T-helper 9 cell (primary cell): ENCODE results near the gene BMP8B.

Experiments
- DNase-seq: peaks from one replicate; pipeline ENCODE4 v3.0.0-alpha.2; 2020

The BMP8B gene

DNA sequence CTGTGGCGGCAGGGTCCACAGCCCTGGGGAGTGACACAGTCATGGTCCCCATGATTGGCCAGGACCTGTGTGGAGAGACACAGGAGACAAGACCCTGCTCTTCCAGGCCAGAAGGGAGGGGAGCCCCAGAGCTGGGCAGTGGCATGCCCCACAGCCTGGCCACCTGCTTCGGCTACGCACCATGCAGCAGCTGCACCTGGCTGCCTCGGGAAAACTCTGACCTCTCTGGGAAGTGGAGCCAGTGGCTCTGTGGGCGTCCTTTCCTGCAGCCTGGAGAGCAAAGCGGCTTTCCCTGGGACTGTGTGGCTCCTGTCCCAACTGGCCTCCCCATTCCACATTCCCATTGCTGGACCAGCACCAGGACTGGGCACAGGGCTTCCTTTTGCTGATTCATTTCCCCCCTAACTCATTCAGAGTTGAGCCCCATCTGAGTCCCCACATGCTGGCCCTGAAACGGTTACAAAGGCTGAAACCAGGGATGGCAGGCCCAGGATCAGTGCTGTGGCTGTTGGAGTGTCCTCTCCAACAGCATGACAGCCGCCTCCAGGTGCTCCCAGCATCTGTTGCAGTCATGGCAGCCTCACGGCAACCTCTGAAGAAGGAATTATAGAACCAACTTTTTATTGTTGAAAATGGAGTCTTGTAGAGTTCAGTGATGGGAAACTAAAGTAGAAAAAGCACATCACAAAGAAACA, 32.6 kb downstream of the BMP8B start:
- no peak for DNase-seq

DNA sequence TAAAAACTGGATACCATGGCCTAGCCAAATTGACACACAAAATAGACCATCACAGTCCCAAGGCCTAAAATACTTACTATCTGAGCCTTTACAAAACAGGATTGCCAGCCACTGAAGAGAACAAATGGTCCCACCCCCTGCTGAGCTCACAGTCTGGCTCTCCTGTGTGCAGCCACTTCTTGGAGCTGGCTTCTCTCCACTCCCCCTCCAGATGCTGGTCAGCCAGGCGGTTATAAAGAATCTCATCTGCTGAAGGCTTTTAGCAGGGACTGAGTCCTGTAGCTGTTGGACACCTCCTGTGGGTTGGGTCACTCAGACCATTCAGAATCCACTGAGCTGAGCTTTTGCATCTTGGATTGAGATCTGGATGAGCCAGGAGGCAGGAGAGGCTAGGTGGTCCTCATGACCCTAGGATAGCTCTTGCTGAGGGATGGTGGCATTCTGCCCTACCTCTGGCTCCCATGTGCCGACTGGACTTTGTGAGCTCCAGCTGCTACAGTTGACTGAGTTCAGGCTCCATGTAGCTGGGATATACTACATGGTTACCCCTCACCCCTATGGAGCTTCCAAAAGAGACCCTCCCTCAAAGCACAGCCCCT, 33.7 kb downstream of the BMP8B start:
- no peak for DNase-seq

DNA sequence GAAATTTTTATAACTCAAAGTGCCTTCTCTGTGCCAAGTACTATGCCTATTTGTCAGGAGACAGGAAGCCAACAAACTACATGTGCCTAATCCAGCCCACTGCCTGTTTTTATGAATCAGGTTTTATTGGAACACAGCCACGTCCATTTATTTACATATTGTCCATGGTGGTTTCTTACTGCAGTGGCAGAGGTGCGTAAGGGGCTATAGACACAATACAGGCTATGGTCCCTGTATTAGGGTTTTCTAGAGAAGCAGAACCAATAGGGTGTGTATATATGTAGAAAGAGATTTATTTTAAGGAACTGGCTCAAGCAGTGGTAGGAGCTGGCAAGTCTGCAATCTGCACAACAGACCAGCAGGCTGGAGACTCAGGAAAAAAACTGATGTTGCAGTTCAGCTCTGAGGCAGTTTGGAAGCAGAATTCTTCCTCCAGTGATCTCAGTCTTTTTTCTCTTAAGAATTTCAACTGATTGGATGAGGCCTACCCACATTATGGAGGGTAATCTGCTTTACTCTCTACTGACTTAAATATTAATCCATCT, 34.6 kb downstream of the BMP8B start:
- DNase-seq = no peak

DNA sequence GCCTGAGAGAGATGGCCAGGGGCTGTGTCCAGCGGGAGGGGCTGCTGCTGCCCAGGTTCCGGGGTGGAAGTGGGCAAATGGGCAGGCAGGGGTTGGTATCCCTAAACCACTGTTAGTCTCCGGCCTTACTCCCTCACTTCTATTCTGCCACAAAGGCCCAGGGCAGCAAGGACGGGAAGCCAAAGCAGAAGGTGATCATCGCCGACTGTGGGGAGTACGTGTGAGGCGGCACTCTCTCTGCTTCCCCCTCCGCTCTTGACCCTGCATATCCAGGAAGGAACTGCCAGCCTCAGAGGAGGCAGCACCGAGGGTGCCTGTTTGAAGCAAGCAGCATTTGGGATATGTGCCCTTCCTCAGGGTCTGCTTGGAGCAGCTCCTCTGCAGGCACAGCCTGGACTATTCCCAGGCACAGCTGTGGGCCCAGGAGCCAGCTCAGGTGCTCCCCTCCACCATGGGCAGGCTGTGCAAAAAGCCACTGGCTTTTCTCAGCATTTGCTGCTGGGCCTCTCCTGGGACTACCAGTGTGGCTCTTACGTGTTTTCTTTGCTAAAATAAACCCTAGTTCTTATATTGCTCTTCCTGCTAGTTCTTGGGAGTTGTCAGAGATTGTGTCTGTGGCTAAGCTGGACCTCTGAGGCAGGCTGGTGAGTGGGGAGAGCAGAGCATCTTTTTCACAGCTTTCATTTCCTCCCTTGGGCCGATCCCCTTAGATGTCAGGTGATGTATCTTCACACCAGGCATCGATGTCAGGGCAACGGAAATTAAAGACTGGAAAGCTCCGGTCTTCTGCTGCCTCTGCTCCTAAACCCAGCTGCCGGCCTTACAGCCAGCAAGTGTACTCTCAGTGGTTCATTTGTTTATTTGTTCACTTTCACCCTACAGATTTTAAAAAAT, 35.3 kb downstream of the BMP8B start:
- DNase-seq = no peak

DNA sequence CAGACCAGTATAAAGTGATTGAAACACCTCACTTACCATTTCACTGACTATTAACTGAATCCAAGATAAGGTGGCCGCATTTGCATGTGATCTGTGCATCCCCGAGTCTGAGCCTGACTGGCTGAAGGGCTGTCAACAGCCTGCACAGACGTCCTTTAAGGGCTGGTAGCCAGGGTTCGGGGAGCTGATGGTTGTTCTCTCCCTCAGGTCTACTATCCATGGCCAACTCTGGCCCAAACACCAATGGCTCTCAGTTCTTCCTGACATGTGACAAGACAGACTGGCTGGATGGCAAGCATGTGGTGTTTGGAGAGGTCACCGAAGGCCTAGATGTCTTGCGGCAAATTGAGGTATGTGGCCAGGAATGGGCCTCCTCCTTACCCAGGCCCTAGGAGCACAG, 36.0 kb downstream of the BMP8B start:
- no peak for DNase-seq

DNA sequence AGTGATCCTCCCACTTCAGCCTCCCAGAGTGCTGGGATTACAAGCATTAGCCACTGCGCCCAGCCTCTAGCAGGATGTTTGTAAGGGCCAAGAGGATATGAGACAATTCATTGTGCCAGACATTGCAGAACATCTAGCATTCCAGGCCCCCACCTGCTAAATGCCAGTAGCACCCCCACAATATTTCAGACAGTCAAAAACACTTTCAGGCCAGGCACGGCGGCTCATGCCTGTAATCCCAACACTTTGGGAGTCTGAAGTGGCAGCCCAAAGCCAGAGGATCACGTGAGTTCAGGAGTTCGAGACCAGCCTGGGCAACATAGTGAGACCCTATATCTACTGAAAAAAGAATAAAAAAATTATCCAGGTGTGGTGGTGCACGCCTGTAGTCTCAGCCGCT, 37.1 kb downstream of the BMP8B start:
- DNase-seq = no peak

DNA sequence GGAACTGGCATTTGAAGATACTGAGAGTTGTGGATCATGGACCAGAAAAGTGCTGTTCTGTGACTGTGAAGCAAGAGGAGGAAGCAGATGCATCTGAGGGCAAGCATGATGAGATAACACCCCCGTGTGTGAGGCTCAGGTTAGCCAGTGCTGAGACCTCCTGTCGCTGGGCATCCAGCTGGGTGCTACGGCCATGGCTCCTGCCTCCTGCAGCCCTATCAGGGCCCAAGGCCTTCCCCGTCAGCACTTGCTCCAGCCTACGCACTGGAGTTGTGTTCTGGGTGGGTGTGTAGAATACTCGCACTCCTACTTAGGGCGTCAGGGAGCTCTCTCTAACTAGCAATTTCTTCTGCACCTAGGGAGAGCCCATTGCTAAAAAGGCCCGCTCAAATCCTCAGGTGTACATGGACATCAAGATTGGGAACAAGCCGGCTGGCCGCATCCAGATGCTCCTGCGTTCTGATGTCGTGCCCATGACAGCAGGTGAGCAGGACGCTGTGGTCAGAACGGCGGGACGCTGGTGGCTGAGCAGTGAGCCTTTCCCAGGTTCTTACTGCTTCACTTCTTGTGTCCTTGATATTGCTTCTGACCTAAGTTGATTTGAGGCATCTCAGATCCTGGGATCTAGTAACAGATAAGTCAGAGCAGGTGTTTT, 43.5 kb downstream of the BMP8B start:
- no peak for DNase-seq

DNA sequence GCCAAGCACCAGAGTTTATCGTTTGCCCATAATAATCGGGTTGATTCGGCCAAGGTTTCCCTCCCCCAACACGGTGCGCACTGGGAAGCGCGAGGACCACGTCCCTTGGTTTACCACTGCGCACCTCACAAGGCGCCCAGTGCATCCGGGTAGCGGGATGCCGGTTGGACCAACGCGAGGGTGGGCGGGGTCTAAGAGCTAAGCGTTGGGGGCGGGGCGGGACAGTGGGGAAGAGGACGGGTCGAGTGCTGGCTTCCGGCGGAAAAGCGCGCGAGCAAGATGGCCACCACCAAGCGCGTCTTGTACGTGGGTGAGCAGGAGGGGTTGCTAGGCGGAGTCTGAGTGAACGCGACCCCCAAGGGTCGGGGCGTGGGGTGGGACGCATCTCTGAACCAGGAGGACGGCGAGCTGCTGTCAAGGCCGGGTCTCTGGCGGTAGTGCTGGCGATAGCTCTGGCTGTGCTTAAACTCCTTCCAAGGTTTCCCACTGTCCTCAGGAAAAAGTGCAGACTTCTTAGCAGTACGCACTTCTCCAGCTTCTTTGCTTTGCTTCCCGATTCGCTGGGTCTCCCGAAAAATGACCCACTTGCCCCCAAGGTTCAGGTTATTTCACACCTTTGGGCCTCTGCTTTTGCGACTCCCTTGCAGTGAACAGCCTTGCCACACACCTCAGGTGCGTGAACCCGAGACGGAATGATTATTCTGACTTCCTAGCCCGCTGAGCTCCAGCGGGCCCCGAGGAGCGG, 49.9 kb downstream of the BMP8B start, which contains the start of gene PPIE:
Gene PPIE (plus strand): TSS at position 261 of the 745 bp plus-strand sequence. CDS start 19 bp downstream, at position 280.
- DNase-seq = peak; percentile 85

DNA sequence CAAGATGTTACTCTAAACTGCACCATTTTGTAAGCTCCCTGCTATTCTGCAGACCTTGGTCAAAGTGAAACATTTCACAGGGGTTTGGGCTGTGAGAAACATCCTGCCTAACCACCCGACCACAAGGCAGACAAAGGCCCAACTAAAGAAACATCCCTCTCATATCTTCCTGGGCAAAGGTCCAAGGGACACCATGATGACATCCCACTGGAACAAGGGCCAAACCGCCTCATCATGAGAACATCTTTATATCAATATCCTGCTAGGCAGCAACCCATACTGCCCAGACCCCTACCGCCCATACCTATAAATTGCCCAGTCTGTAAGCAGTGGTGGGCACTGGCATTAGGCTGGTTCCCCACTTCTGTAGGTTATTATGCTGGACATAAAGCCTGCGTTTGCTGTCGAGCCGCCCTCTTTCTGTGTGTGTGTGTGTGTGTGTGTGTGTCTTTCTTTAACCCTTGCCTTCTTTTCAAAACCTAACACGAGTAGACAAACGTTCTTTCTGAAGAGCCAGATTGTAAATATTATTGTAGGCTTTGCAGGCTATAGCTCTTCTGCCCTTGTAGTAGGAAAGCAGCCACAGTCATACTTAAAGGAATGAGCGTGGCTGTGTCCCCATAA, 51.0 kb downstream of the BMP8B start:
- no peak for DNase-seq

DNA sequence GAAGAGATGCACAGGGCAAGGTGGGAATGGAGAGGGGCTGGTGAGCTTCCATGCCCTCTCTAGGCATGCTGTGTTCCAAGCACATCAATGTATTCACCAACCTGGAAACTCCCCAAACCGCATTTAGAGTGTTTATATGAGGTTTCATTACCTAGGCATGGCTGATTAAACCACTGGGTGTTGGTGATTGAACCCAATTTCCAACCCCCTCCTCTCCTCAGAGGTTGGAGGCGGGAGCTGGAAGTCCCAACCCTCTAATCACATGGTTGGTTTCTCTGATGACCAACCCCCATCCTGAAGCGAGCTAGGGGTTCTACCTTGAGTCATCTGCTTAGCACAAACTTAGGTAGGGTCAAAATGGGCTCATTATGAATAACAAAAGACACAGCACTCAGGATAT, 52.9 kb downstream of the BMP8B start:
- no peak for DNase-seq

DNA sequence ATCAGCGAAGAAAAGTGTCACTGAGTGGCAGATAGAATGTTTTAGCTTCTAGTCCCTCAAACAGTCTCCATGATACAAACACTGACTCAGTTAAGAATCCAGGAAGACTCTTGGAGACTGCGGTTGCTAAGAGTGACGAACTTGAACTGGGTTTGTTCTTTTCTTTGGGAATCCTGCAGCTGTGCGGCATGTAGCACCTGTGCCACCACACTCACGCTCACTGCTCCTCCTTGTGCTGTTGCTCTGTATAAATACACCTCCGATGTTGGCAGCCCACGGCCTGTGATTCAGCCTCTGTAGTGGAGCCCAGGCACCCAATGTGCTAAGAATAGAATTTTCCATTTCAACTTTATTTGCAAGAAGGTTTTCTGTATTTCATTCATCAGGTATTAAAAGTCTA, 55.5 kb downstream of the BMP8B start:
- no peak for DNase-seq

DNA sequence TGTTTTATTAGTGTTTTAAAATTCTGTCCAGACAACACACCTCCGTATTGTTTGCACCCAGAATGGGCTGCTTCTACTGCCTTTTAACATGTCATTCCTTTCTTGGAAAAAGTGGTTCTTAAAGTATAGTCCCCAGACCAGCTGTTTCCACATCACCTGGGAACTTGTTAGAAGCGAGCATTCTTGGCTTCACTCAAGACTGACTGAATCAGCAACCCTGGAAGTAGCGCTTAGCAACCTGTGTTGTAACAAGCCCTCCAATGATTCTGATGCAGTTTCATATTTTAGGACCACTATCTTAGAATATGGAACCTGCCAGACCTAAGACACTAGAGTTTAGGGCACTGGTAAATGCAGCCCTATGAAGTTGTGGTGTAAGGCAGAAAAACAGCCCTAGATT, 55.9 kb downstream of the BMP8B start:
- no peak for DNase-seq

DNA sequence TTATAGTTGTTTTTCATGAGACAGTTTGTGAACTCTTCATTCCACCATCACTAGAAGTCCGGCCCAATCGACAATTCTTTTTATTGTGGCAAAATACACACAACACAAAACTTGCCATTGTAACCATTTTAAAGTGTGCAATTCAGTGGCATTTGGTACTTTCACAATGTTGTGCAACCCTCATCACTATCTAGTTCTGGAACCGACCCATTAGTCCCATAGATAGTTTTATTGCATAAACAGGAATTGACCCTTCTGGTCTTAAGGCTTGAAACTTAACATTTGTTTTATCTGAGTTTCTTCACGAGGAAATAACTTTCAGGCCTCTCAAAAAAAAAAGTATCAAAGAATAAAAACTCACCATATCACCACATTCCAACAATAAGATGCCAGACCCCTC, 58.8 kb downstream of the BMP8B start:
- no peak for DNase-seq

DNA sequence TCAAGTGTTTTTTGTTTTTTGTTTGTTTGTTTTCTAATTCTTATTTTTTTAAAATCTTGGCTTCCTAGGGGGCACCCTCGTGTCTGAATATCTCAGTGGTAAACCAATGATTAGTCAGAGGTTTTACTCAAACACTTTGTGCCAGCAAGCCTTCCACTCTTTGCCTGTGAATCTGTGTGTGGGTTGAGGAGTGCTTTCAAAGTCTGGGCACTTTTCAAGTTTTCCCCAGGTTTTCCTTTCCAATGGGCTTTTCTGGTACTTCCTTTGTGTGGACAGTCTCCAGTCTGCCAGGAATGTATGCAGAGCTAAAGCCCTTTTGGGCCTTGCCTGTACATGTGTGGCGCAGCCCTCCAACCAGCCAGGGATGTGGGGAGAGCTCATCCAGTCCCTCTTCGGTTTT, 59.6 kb downstream of the BMP8B start:
- no peak for DNase-seq

DNA sequence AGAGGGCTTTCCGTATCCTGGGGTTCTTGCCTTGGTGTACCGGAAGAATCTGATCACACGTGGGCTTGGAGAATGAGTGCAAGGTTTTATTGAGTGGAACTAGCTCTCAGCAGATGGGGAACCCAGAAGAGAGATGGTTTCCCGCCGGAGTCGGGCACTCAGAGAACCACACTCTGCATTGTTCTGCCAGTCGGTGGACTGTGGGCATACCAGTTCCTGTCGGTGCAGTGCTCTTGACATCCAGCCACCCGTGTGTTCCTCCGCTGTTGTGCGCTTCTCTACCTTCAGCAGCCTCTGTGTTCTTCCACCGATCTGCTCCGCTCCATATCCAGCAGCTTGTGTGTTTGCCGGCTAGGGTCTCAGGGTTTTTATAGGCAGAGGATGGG, 60.7 kb downstream of the BMP8B start:
- no peak for DNase-seq

DNA sequence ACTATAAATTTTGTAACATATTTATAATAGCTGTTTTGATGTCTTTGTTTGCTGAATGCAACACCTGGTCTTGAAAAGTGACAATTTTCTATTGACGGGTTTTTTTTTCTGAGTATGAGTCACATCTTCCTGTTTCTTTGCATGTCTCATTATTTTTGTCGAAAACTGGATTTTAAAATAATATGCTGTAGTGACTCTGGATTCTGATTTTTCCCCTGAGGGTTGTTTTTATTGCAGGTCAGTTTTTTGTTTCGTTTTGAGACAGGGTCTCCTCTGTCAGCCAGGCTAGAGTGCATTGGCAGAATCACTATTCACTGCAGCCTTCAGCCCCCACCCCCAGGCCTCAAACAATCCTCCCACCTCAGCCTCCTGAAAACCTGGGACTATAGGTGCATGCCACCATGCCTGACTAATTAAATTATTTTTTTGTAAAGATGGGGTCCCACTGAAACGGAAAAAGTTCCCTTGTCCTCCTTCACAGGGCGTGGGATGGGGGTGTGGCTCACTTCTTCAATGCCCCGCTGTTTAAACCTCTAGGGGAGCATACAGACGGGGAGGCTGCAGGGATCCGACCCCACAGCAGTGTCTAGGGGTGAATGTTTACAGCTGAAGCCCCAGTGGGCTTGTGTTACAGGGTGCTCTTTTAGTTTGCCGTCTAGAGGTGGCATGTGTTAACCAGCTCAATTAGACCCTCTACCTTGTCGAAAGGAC, 61.3 kb downstream of the BMP8B start:
- DNase-seq = no peak

DNA sequence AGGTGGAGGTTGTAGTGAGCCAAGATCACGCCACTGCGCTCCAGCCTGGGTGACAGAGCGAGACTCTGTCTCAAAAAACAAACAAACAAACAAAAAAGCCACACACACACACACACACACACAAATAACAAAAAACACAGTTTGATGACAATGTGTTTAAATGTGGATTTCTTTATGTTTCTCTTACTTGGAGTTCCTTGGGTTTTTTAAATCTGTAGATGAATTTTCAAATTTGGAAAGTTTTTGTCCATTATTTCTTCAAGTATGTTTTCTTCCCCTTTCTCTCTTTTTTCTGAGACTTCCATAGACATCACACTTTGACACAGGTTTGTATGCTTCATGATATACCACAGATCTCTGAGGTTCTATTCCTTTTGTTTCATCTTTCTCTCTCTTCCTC, 62.1 kb downstream of the BMP8B start:
- no peak for DNase-seq

DNA sequence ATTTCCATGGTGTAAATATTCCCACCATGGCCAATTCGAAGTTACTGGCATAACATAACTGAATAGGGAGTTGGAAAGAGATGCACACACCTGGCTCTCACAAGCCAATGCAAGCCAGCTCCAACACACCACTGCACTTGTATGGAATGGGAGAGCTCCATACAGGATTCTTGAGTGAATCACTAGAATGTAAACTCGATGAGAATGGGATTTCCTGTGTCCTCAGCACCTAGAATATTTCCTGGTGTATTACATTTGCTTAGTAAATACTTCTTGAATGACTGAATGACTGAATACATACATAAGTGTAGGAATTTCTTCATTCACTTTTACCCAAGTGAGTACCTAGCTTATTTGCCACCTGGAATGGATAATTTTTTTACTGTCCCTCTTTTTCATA, 66.2 kb downstream of the BMP8B start:
- no peak for DNase-seq

DNA sequence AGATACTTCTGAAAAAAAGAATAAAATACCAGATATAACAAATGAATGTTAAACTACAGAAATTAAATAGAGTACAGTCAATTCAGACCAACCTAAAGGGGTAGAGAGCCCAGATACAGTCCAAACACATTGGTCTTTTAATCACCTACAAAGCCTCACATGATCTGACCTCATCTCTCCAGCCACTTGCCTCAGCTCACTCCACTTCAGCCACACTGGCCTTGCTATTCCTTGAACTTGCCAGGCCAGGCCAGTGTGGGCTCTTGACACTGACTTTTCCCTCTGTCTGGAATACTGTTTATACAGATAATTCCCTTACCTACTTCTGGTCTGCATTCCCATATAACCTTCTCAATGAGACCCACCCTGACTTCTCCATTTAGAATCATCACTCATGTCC, 67.0 kb downstream of the BMP8B start:
- DNase-seq = no peak

DNA sequence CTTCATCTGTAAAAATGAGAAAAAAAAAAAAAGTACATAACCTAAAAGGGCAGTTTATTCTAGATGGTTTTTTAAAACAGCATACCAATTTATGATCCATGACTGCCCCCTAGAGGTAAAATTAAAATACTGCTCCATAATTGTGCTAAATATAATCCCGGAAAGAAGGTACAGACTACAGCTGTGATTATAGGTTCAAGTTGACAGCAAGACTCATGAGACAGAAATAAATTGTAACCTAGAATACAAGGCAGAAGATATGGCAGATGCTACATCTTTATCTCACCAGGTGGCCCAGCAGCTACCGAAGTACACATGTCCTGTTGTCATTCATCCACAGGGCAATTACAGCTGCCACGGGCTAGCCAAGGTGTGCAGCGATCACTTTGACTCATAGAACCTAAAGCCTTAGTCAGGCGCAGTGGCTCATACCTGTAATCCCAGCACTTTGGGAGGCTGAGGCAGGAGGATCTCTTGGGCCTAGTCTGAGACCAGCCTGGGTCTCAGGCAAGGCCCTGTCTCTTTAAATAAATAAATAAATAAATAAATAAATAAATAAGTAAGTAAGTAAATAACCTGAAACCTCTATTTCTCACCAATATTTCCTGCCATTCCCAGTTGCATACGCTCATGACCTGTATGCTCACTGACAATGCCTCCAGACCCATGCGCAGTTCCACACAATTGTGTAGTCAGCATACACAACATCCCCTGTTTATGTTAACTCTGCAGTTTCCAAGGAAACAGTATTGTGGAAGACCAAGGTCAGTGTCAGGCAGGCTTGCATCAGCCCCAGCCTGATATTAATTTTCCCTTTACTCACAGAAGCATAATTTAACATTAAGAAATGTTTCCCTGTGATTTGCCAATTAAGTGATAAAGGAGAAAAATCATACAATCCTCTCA, 68.3 kb downstream of the BMP8B start:
- no peak for DNase-seq
